Right atrium auricular region (tissue), 2 donors: ENCODE data around the gene ZSCAN26. TPM values are rescaled to one million over a fixed set of nuclear protein-coding genes. Genes with fewer than 3 reads are reported as not detected.

ENCODE experiments used
- DNase-seq: peaks from one replicate; pipeline ENCODE4 v3.0.0-alpha.2; 2019; ENCODE audit warnings: low spot score
- H3K27ac ChIP-seq, 2 donors: fragments of 200-600 bp; sonication (generic); 1 replicate in 1 of 2; 2 replicates in 1 of 2; pipeline ENCODE4 v1.5.1; 2016 to 2019
- H3K27me3 ChIP-seq, 2 donors: fragments of 200-600 bp; sonication (generic); one replicate each; pipeline versions ENCODE4 v1.5.1 to v1.6.0; 2017 to 2019
- H3K36me3 ChIP-seq: fragments of 200-600 bp; sonication (generic); one replicate; pipeline ENCODE4 v1.5.1; 2016
- H3K4me1 ChIP-seq, 2 donors: fragments of 200-600 bp; sonication (generic); one replicate each; pipeline versions ENCODE4 v1.5.1 to v1.6.0; 2017 to 2019
- H3K4me3 ChIP-seq, 2 donors: fragments of 200-600 bp; sonication (generic); 1 replicate in 1 of 2; 2 replicates in 1 of 2; pipeline ENCODE4 v1.5.1; 2017 to 2019; ENCODE audit warnings: mild to moderate bottlenecking in 1 of 2, moderate library complexity in 1 of 2
- H3K9me3 ChIP-seq, 2 donors: fragments of 200-600 bp; sonication (generic); one replicate each; pipeline ENCODE4 v1.5.1; 2019
- total RNA-seq, 2 donors: library from RNA; depleted of rRNA; stranded (reverse); fragments of >200 nt; gene quantifications; one replicate each; pipeline ENCODE4 v1.1.0, GENCODE V29; 2016
- TF ChIP-seq, protein P1 (sequence below), 2 donors: fragments of 200-600 bp; sonication (generic); IDR thresholded peaks; one replicate each; pipeline ENCODE4 v1.5.1; 2019; ENCODE audit warnings: antibody characterized with exemption in 2 of 2

Gene ZSCAN26
- 10 to 100 TPM; 11.2 to 13.3 TPM for total RNA-seq

DNA sequence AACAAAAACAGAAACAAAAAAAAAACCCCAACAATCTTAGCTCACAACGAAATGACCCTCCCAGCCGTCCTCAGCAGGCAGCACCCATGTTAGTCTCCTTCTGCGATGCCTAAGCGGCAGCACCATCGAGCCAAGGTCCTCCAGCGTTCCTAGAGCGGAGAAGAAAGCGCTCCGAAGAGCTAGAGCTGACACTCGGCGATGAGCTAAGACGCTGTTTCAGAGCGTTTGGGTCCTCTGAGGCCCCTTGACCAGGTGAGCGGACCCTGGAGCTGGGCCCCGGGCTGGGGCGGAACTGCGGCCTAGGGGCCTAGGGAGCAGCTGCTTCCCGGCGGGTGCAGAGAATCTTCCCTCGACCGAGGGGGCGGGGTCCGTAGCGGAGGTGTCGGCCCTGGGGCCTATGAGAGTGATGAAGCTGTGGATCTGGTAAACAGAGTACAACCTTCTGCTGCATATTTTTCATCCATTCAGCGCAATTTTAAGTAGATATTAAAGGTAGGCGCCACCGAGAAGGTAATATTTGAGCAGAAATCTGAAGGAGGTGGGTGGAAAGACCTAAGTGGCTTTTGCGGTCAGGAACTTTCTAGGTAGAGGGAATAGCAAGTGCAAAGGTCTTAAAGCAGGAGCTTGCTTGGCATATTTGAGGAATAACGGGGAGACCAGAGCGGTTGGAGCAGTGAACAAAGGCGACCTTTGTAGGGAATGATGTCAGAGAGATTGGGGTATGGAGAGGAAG is at the start of gene ZSCAN26:
Gene ZSCAN26, plus strand, starts transcription at position 182 of the 733 bp plus-strand sequence. CDS start 4,777 bp downstream, outside the sequence.
- H3K27me3 ChIP-seq = no peaks in the 10 kb centered on the region
- peak; percentile 76 for DNase-seq

DNA sequence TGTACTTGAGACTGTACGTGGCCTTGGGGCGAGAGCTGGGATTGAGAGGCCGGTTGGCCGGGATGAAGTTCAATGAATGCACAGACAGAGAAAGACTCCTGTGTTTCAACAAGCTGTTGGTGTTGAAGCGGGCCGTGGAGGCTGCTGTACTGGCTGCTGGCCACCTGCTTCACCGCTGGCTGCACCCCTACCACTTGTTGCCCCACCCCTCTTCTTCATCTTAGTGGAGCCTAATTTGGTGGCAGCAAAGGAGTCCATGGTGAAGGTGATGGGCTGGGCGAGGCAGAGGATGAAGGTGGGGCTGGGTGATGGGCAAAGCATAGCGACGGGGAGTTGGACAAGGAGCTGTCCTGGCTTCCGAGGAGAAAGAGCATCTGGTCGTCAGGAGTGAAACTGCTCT is 49.1 kb upstream of the ZSCAN26 start:
- no peak for DNase-seq
- TF ChIP-seq, protein P1, sequence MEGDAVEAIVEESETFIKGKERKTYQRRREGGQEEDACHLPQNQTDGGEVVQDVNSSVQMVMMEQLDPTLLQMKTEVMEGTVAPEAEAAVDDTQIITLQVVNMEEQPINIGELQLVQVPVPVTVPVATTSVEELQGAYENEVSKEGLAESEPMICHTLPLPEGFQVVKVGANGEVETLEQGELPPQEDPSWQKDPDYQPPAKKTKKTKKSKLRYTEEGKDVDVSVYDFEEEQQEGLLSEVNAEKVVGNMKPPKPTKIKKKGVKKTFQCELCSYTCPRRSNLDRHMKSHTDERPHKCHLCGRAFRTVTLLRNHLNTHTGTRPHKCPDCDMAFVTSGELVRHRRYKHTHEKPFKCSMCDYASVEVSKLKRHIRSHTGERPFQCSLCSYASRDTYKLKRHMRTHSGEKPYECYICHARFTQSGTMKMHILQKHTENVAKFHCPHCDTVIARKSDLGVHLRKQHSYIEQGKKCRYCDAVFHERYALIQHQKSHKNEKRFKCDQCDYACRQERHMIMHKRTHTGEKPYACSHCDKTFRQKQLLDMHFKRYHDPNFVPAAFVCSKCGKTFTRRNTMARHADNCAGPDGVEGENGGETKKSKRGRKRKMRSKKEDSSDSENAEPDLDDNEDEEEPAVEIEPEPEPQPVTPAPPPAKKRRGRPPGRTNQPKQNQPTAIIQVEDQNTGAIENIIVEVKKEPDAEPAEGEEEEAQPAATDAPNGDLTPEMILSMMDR (IDR thresholded peaks at IDR 0.05) = no peak
- H3K27ac ChIP-seq = no peak overlapping the region
- H3K4me3 ChIP-seq = no peak overlapping the region
- peaks cover 0 to 10% of the 10 kb centered on the region in 2 donors for H3K4me1 ChIP-seq
- no peaks in the 10 kb centered on the region for H3K9me3 ChIP-seq
- peaks cover 5 to 7% of the 10 kb centered on the region in 2 donors for H3K27me3 ChIP-seq
- no peaks in the 10 kb centered on the region for H3K36me3 ChIP-seq

More for the DNA sequence above, at the start of gene ZSCAN26:
- peaks cover 0 to 31% of the 10 kb centered on the region in 2 donors for H3K4me1 ChIP-seq
- peak within 1 kb of the TSS; percentile 76 to 77 for H3K4me3 ChIP-seq
- H3K27ac ChIP-seq = peak within 1 kb of the TSS; percentile 87 to 89
- no peaks in the 10 kb centered on the region for H3K9me3 ChIP-seq
- TF ChIP-seq, protein P1 (IDR thresholded peaks at IDR 0.05) = no peak
- peaks cover 6% of the 10 kb centered on the region for H3K36me3 ChIP-seq

DNA sequence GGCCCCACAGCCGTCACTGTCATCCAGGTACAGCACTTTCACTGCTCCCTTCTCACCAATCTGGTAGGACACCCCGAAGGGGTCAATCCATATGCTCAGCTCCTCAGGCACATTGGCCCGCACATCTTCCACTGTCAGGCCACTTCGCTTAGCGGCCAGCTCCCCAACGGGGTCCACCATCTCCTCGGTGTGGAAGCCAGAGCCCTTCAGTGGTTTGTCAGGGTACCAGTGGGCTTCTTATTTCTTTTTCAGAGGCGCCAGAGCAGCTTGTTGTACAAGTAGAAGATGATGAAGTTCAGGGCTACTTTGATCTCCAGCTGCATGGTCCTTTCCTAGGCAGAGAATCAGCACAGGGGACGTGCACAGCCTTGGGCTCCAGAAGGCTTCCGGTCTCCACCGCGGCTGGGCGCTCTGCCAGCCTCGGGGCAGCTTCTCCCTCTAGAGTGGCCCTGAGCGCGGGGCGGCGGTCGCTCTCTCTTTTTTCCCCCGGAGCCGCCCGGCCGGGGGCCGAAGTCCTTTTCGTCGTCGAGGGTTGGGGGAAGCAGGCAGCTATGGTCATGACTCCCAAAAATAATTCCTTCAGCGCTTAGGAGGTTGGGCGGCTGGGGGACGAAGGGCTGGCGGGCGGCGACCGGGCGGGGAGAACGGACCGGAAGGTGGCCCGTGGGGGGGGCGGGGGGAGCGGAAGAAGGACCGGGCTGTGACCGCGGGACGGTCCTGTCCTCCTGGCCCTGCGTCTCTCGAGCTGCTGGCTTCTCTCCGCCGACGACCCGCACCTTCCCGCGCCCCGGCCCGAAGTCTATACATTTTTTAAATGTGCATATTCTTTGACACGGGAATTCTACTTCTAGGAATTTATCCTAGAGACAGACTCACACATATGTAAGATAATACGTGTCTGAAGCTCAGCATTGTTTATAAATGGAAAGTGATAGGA is 48.4 kb upstream of the ZSCAN26 start:
- Histone ChIP-seq H3K4me1 (peaks cover 0 to 9% of the 10 kb centered on the region in 2 donors), H3K27me3 (peaks cover 0 to under 1% of the 10 kb centered on the region in 2 donors), H3K4me3 (peak overlapping the region; percentile 52 to 66), H3K9me3 (no peaks in the 10 kb centered on the region), H3K27ac (peak overlapping the region; percentile 69 to 79), H3K36me3 (no peaks in the 10 kb centered on the region)
- TF ChIP-seq, protein P1 (IDR thresholded peaks at IDR 0.05) = no peak
- DNase-seq = peak; percentile 67

DNA sequence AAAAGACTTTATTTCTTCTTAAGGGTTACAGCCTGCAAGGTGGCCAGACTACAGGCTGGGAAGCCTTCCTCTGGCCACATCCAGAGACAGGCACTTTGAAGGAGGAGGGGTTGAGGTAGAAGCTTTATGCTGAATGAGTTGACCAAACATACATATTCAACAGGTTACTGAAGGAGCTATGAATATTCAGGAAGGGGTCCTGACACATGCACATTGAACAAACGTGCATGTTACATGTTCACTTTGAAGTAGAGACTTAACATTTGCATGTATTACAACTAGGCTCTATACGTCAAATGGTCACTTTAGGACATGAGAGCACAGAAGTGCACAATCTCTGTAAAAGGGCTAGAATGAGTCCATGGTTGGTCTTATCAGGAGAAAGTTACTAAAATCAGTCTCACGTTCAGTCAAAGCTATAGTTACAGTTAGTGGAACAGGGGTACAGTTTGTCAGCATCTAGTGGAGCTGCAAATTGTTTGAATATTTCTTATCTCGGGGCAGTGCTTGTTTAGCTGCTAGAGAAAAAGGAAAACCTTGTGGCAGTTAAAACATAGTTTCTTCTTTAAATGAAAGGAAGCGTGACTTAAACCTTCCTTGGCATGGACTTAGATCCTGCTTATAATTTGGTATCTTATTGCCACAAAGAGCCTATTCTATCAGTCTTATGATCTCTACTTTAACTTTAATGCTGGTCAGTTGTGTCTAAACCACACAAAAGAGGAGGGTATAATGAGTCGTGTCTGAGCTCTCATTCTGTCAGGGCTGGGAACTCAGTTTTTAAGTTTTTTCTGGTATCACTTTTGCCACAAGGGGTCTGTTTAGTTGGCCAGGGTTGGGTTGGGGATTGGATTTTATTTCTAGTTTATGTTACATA is 46.4 kb upstream of the ZSCAN26 start:
- Histone ChIP-seq H3K4me1 (peaks cover 0 to 9% of the 10 kb centered on the region in 2 donors), H3K36me3 (no peaks in the 10 kb centered on the region), H3K4me3 (no peak overlapping the region), H3K9me3 (no peaks in the 10 kb centered on the region), H3K27me3 (no peaks in the 10 kb centered on the region), H3K27ac (no peak overlapping the region)
- TF ChIP-seq, protein P1 (IDR thresholded peaks at IDR 0.05) = no peak
- no peak for DNase-seq
